Gastrocnemius medialis (tissue), 4 donors: ENCODE results near the gene ZBTB4.

Experiments
- CTCF ChIP-seq, 5 experiments: fragments of 450-650 bp in 3 of 5; fragments of 200-600 bp in 2 of 5; sonication (generic) in 2 of 5; IDR thresholded peaks in 4 of 5; conservative IDR thresholded peaks in 1 of 5; 1 replicate in 4 of 5; 2 replicates in 1 of 5; pipeline ENCODE4 v1.5.1; 2016 to 2019; ENCODE audit warnings: antibody characterized with exemption in 5 of 5, mild to moderate bottlenecking in 3 of 5, moderate library complexity in 3 of 5
- POLR2A ChIP-seq, 2 donors: fragments of 450-650 bp; IDR thresholded peaks; one replicate each; pipeline ENCODE4 v1.6.1; 2017; ENCODE audit warnings: antibody characterized with exemption in 2 of 2, mild to moderate bottlenecking in 2 of 2, moderate library complexity in 2 of 2

DNA sequence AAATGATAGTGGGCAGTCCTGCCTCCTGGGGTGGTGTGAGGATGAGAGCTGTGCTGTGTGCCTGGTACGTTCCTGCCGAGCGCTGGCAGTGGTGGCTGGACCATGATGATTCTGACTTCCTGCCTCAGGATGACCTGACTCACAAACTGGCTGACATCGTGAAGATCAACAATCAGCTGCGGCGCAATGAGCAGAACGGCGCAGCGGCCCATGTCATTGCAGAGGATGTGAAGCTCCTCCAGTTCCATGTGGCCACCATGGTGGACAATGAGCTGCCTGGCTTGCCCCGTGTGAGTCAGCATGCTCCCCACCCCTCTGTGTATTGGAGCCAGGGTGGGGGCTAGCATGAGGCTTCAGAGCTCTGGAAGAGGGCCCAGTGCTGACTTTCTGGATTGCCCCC lies 17.8 kb upstream of the ZBTB4 start:
- TF ChIP-seq POLR2A (IDR thresholded peaks at IDR 0.05), result no peak
- TF ChIP-seq CTCF (IDR thresholded peaks at IDR 0.05 in 4 of 5, conservative IDR thresholded peaks at IDR 0.05 in 1 of 5), result no peak
